GM12865 (cell line): ENCODE results near the gene LHPP.

Source experiments
- DNase-seq: peaks from one replicate; pipeline ENCODE4 v3.0.0; 2010; ENCODE audit warnings: low read depth
- H3K4me3 ChIP-seq: 2 replicates; pipeline ENCODE4 v1.5.1; 2011; ENCODE audit warnings: mild to moderate bottlenecking, low read depth, low read length, control low read depth
- CTCF ChIP-seq: IDR thresholded peaks from 2 replicates; pipeline ENCODE4 v1.5.1; 2011; ENCODE audit warnings: low read length, control low read depth, low read depth, inconsistent platforms; ENCODE audit not compliant: insufficient read depth; ENCODE audit errors: missing control alignments

Gene LHPP

GRCh38 chr10:124640538-124641231, 179.1 kb downstream of the LHPP start:
- peak; percentile 40 for DNase-seq

GRCh38 chr10:124641282-124642087, 179.9 kb downstream of the LHPP start:
- H3K4me3 ChIP-seq = no peak overlapping the region
- no peak for TF ChIP-seq CTCF
- DNase-seq = peak; percentile 58

More at GRCh38 chr10:124640538-124641231, 179.1 kb downstream of the LHPP start:
- no peak overlapping the region for H3K4me3 ChIP-seq
- TF ChIP-seq CTCF = no peak

- no peak for TF ChIP-seq CTCF
- H3K4me3 ChIP-seq = no peak overlapping the region
- no peak for DNase-seq
Observed at GRCh38 chr10:124642088-124642710, 180.6 kb downstream of the LHPP start.

GRCh38 chr10:124643330-124644009, 181.8 kb downstream of the LHPP start:
- no peak overlapping the region for H3K4me3 ChIP-seq
- no peak for TF ChIP-seq CTCF
- no peak for DNase-seq

- no peak for TF ChIP-seq CTCF
- no peak overlapping the region for H3K4me3 ChIP-seq
- DNase-seq = no peak
Observed at GRCh38 chr10:124644236-124644635, 182.6 kb downstream of the LHPP start.

- DNase-seq = no peak
- TF ChIP-seq CTCF = no peak
- H3K4me3 ChIP-seq = no peak overlapping the region
Observed at GRCh38 chr10:124644771-124645415, 183.3 kb downstream of the LHPP start.
